Common myeloid progenitor, CD34-positive (primary cell): Measurements from ENCODE around the gene FPR2.
"Not testable (repeated sequence)": the region's sequence is repeated elsewhere in the genome, so short reads cannot be mapped to it uniquely, and the experiment has no call there.

ENCODE experiments used
- CTCF ChIA-PET: fragments of 350-600 bp; sonication (Branson Sonifier 250); formaldehyde crosslinking; loops from one replicate; lab custom pipeline; 2021; ENCODE audit warnings: antibody characterized with exemption; lab: Charles Lee
- POLR2A ChIA-PET: fragments of 350-600 bp; sonication (Branson Sonifier 250); formaldehyde crosslinking; loops from one replicate; lab custom pipeline; 2021; ENCODE audit warnings: antibody characterized with exemption; lab: Charles Lee
- DNase-seq, 3 donors: peaks; one replicate each; pipeline versions ENCODE4 v3.0.0 to v3.0.0-alpha.2; 2013
- H3K27ac ChIP-seq, 2 experiments: 1 replicate in 1 of 2; 2 replicates in 1 of 2; pipeline ENCODE4 v1.7.0; 2013; ENCODE audit warnings: inconsistent platforms in 2 of 2, low read length in 2 of 2, mild to moderate bottlenecking in 2 of 2, low read depth in 1 of 2, moderate library complexity in 1 of 2; ENCODE audit not compliant: severe bottlenecking in 2 of 2, insufficient read depth in 1 of 2, poor library complexity in 1 of 2
- H3K27me3 ChIP-seq, 5 experiments: replicated peaks in 2 of 5; 1 replicate in 3 of 5; 2 replicates in 2 of 5; pipeline versions ENCODE4 v1.6.1 to v1.7.0; 2013; ENCODE audit warnings: low read length in 4 of 5, mild to moderate bottlenecking in 2 of 5, moderate library complexity in 2 of 5, inconsistent platforms in 1 of 5; ENCODE audit not compliant: insufficient read depth in 5 of 5, control insufficient read depth in 4 of 5
- H3K36me3 ChIP-seq, 4 experiments: 1 replicate in 2 of 4; 2 replicates in 2 of 4; pipeline versions ENCODE4 v1.6.1 to v1.7.0; 2013; ENCODE audit warnings: low read length in 3 of 4, control low read depth in 1 of 4, mild to moderate bottlenecking in 1 of 4; ENCODE audit not compliant: control insufficient read depth in 4 of 4, insufficient read depth in 4 of 4
- H3K4me1 ChIP-seq, 4 experiments: 1 replicate in 3 of 4; 2 replicates in 1 of 4; pipeline versions ENCODE4 v1.6.1 to v1.7.1; 2013; ENCODE audit warnings: low read length in 3 of 4, mild to moderate bottlenecking in 3 of 4, control low read depth in 1 of 4, inconsistent platforms in 1 of 4, moderate library complexity in 1 of 4; ENCODE audit not compliant: control insufficient read depth in 4 of 4, insufficient read depth in 4 of 4; ENCODE audit errors: control extremely low read depth in 1 of 4
- H3K4me3 ChIP-seq, 7 experiments: 1 replicate in 4 of 7; 2 replicates in 3 of 7; pipeline versions ENCODE4 v1.5.1 to v1.7.0; 2013; ENCODE audit warnings: mild to moderate bottlenecking in 7 of 7, low read length in 6 of 7, moderate library complexity in 6 of 7, inconsistent platforms in 2 of 7, low read depth in 2 of 7, control low read depth in 1 of 7; ENCODE audit not compliant: insufficient read depth in 4 of 7, control insufficient read depth in 1 of 7; ENCODE audit errors: extremely low read depth in 1 of 7
- H3K9me3 ChIP-seq, 5 experiments: 1 replicate in 4 of 5; 2 replicates in 1 of 5; pipeline versions ENCODE4 v1.6.1 to v1.7.1; 2013; ENCODE audit warnings: low read length in 4 of 5, mild to moderate bottlenecking in 2 of 5, inconsistent platforms in 1 of 5, low read depth in 1 of 5, moderate library complexity in 1 of 5; ENCODE audit not compliant: control insufficient read depth in 4 of 5, insufficient read depth in 2 of 5; ENCODE audit errors: control extremely low read depth in 1 of 5
- WGBS: methylation state at CpG from one replicate; pipeline ENCODE4 v1.1.5; 2013; ENCODE audit not compliant: insufficient coverage; 5-methylcytosine and 5-hydroxymethylcytosine counted together

The FPR2 gene

GRCh38 chr19:51729781-51730180 is 31.2 kb upstream of the FPR2 start:
- ChIA-PET CTCF (interaction anchor here (0.5 kb wide), 1 partner anchor 1051 kb away, joined by 3 read pairs; no protein-coding TSS in a partner anchor), POLR2A (no interaction called here)
- Histone ChIP-seq H3K36me3 (no peaks in the 10 kb centered on the region), H3K9me3 (peaks cover 0 to 11% (median 7%) of the 10 kb centered on the region in 5 experiments), H3K4me1 (no peaks in the 10 kb centered on the region), H3K4me3 (no peak overlapping the region), H3K27me3 (peaks cover 0 to 34% (median 12%) of the 10 kb centered on the region in 5 experiments), H3K27ac (no peak overlapping the region)
- no CpG with 5 or more reads among the region's 2 CpGs for WGBS
- DNase-seq, result no peak

- WGBS, result 94% methylated on average over 4 of the region's 7 CpGs
These were observed 27.0 kb upstream of the FPR2 start for GRCh38 chr19:51733742-51734522.

GRCh38 chr19:51735759-51736449 is 25.1 kb upstream of the FPR2 start:
- Histone ChIP-seq H3K27ac (no peak overlapping the region), H3K4me1 (peaks cover 4 to 23% (median 7%) of the 10 kb centered on the region in 4 experiments), H3K9me3 (peaks cover 0 to 4% (median 2%) of the 10 kb centered on the region in 5 experiments), H3K36me3 (no peaks in the 10 kb centered on the region), H3K27me3 (peaks cover 0 to 28% (median 11%) of the 10 kb centered on the region in 5 experiments), H3K4me3 (no peak overlapping the region)
- DNase-seq, result peak; percentile 72 to 82 (median 81)
- CTCF ChIA-PET, result interaction anchor here (0.7 to 1.4 kb wide), 2 partner anchors 16 to 42 kb away, joined by 3 read pairs; partner anchors contain the start of gene FPR1
- WGBS, result 31% methylated on average over 9 of the region's 10 CpGs
- POLR2A ChIA-PET, result no interaction called here

More at GRCh38 chr19:51733742-51734522, 27.0 kb upstream of the FPR2 start:
- Histone ChIP-seq H3K27me3 (peaks cover 0 to 25% (median 11%) of the 10 kb centered on the region in 5 experiments), H3K9me3 (peaks cover 0 to 11% (median 7%) of the 10 kb centered on the region in 5 experiments), H3K36me3 (no peaks in the 10 kb centered on the region), H3K27ac (no peak overlapping the region), H3K4me1 (peaks cover 4 to 18% (median 7%) of the 10 kb centered on the region in 4 experiments), H3K4me3 (no peak overlapping the region)
- DNase-seq, result no peak
- POLR2A ChIA-PET, result no interaction called here
- CTCF ChIA-PET, result no interaction called here

GRCh38 chr19:51737389-51737788 is 23.6 kb upstream of the FPR2 start:
- CTCF ChIA-PET, result interaction anchor here (1.7 kb wide), 1 partner anchor 40 kb away, joined by 7 read pairs; no protein-coding TSS in a partner anchor
- 100% methylated on average over 2 of the region's 3 CpGs for WGBS
- POLR2A ChIA-PET, result no interaction called here

GRCh38 chr19:51737924-51738323 is 23.1 kb upstream of the FPR2 start:
- H3K4me1 ChIP-seq, result peaks cover 4 to 23% (median 7%) of the 10 kb centered on the region in 4 experiments
- 100% methylated on average over 1 of the region's 2 CpGs for WGBS
- peaks cover 0 to 28% (median 11%) of the 10 kb centered on the region in 5 experiments for H3K27me3 ChIP-seq
- no peak overlapping the region for H3K27ac ChIP-seq
- CTCF ChIA-PET, result interaction anchor here (1.7 kb wide), 1 partner anchor 40 kb away, joined by 7 read pairs; no protein-coding TSS in a partner anchor
- H3K4me3 ChIP-seq, result no peak overlapping the region
- H3K36me3 ChIP-seq, result no peaks in the 10 kb centered on the region
- POLR2A ChIA-PET, result no interaction called here
- DNase-seq, result no peak
- H3K9me3 ChIP-seq, result no peaks in the 10 kb centered on the region

More at GRCh38 chr19:51737389-51737788, 23.6 kb upstream of the FPR2 start:
- no peak for DNase-seq
- Histone ChIP-seq H3K27ac (no peak overlapping the region), H3K9me3 (peaks cover 0 to under 1% (median 0%) of the 10 kb centered on the region in 5 experiments), H3K4me1 (peaks cover 4 to 23% (median 7%) of the 10 kb centered on the region in 4 experiments), H3K27me3 (peaks cover 0 to 28% (median 11%) of the 10 kb centered on the region in 5 experiments), H3K4me3 (no peak overlapping the region), H3K36me3 (no peaks in the 10 kb centered on the region)

- CTCF ChIA-PET, result interaction anchor here (1.7 kb wide), 1 partner anchor 39 kb away, joined by 7 read pairs; no protein-coding TSS in a partner anchor
- H3K36me3 ChIP-seq, H3K4me3 ChIP-seq, H3K9me3 ChIP-seq, H3K27ac ChIP-seq, POLR2A ChIA-PET, DNase-seq: not testable (repeated sequence)
- WGBS, result 93% methylated on average over 9 of the region's 10 CpGs
- H3K27me3 ChIP-seq, result peaks cover 0 to 30% (median 14%) of the 10 kb centered on the region in 5 experiments
- H3K4me1 ChIP-seq, result peaks cover 4 to 23% (median 7%) of the 10 kb centered on the region in 4 experiments
These were observed 22.5 kb upstream of the FPR2 start for GRCh38 chr19:51738523-51738922.
